ENCODE data around the gene KDM6A.

- TF ChIP-seq CTCF (IDR thresholded peaks at IDR 0.05): no peak
- no peak for TF ChIP-seq POLR2A (IDR thresholded peaks at IDR 0.05)
Measured at GRCh38 chrX:45143455-45143854, 270.5 kb downstream of the KDM6A start.

Measured in thyroid gland (tissue), 4 donors.